Keratinocyte (primary cell): ENCODE measurements around the gene ELMO2. TPM values are rescaled to one million over a fixed set of nuclear protein-coding genes. Genes with fewer than 3 reads are reported as not detected.

Experiments used
- DNase-seq: peaks from one replicate; pipeline ENCODE4 v3.0.0-alpha.2; 2011; ENCODE audit warnings: low read depth, missing footprints, low spot score
- FAIRE-seq: peaks from 2 replicates; lab custom pipeline; 2011; peaks lifted over from hg19 to GRCh38; lab: Jason Lieb, UNC
- H2AFZ ChIP-seq: 2 replicates; pipeline ENCODE4 v1.6.0; 2012; ENCODE audit warnings: low read length, control low read depth, inconsistent platforms; ENCODE audit not compliant: control insufficient read depth
- H3K27ac ChIP-seq: 2 replicates; pipeline ENCODE4 v1.5.1; 2011; ENCODE audit warnings: low read length; ENCODE audit not compliant: control insufficient read depth, insufficient read depth
- H3K27me3 ChIP-seq: 3 replicates; pipeline ENCODE4 v1.6.0; 2011; ENCODE audit warnings: low read length; ENCODE audit not compliant: control insufficient read depth, insufficient read depth; ENCODE audit errors: extremely low read depth
- H3K36me3 ChIP-seq, 2 experiments: 2 replicates in 1 of 2; 3 replicates in 1 of 2; pipeline ENCODE4 v1.5.1; 2011; ENCODE audit warnings: low read length in 2 of 2, mild to moderate bottlenecking in 1 of 2; ENCODE audit not compliant: control insufficient read depth in 2 of 2, insufficient read depth in 2 of 2; ENCODE audit errors: extremely low read depth in 1 of 2
- H3K4me1 ChIP-seq: 3 replicates; pipeline ENCODE4 v1.5.1; 2011; ENCODE audit warnings: low read length; ENCODE audit not compliant: control insufficient read depth, insufficient read depth; ENCODE audit errors: extremely low read depth
- H3K4me2 ChIP-seq: 3 replicates; pipeline ENCODE4 v1.6.0; 2011; ENCODE audit warnings: low read depth, low read length; ENCODE audit not compliant: control insufficient read depth, insufficient read depth; ENCODE audit errors: extremely low read depth
- H3K4me3 ChIP-seq, 3 experiments: fragments of 200-600 bp in 1 of 3; sonication (generic) in 1 of 3; 2 replicates in 2 of 3; 3 replicates in 1 of 3; pipeline ENCODE4 v1.5.1; 2011 to 2016; ENCODE audit warnings: low read length in 3 of 3, mild to moderate bottlenecking in 3 of 3, control low read depth in 2 of 3, inconsistent platforms in 1 of 3, low read depth in 1 of 3, mixed read lengths in 1 of 3, mixed run types in 1 of 3, moderate library complexity in 1 of 3; ENCODE audit not compliant: control insufficient read depth in 2 of 3, insufficient read depth in 2 of 3; ENCODE audit errors: extremely low read depth in 1 of 3
- H3K79me2 ChIP-seq: 2 replicates; pipeline ENCODE4 v1.6.0; 2012; ENCODE audit warnings: low read length; ENCODE audit not compliant: control insufficient read depth, insufficient read depth
- H3K9ac ChIP-seq: 3 replicates; pipeline ENCODE4 v1.6.0; 2011; ENCODE audit warnings: low read length; ENCODE audit not compliant: control insufficient read depth, insufficient read depth; ENCODE audit errors: extremely low read depth
- H3K9me1 ChIP-seq: 3 replicates; pipeline ENCODE4 v1.6.0; 2011; ENCODE audit warnings: low read length; ENCODE audit not compliant: control insufficient read depth, insufficient read depth; ENCODE audit errors: extremely low read depth
- H3K9me3 ChIP-seq: 2 replicates; pipeline ENCODE4 v1.5.1; 2012; ENCODE audit warnings: low read depth, low read length; ENCODE audit not compliant: control insufficient read depth
- H4K20me1 ChIP-seq: 3 replicates; pipeline ENCODE4 v1.6.0; 2011; ENCODE audit warnings: low read length; ENCODE audit not compliant: control insufficient read depth, insufficient read depth; ENCODE audit errors: extremely low read depth
- CTCF ChIP-seq, 3 experiments: IDR thresholded peaks in 1 of 3; conservative IDR thresholded peaks in 1 of 3; optimal IDR thresholded peaks in 1 of 3; 2 replicates in 2 of 3; 3 replicates in 1 of 3; pipeline versions ENCODE3 to v1.5.1; 2011; ENCODE audit warnings: low read length in 3 of 3, mild to moderate bottlenecking in 3 of 3, moderate library complexity in 2 of 3, control low read depth in 1 of 3, inconsistent platforms in 1 of 3; ENCODE audit not compliant: insufficient read depth in 2 of 3; ENCODE audit errors: extremely low read depth in 1 of 3
- EZH2 ChIP-seq: IDR thresholded peaks from one replicate; pipeline ENCODE4 v1.6.1; 2012; ENCODE audit warnings: inconsistent platforms, mild to moderate bottlenecking, low read length, moderate library complexity
- dilution Hi-C: fragments of 300-500 bp; cut with MboI; formaldehyde crosslinking; loops from one replicate; pipeline ENCODE4 v1.7.0; 2020; ENCODE audit warnings: low sequenced_read_pairs; ENCODE audit not compliant: extremely low pct_ligation_motif_present
- polyA plus RNA-seq, 5 experiments: library from polyadenylated mRNA; depleted of rRNA in 3 of 5; stranded (reverse) in 3 of 5; stranded (forward) in 1 of 5; unstranded in 1 of 5; fragments of >200 nt; gene quantifications; 1 replicate in 1 of 5; 2 replicates in 3 of 5; 3 replicates in 1 of 5; pipeline versions ENCODE4 v1.2.1 to v1.2.3, GENCODE V29; 2011 to 2012; ENCODE audit warnings: missing spikeins in 2 of 5, low read depth in 1 of 5, low replicate concordance in 1 of 5

Gene ELMO2
- polyA plus RNA-seq, 1 donor (not counting 4 experiments of a cell fraction or from before 2014, with no cell fraction given), result 28.5 TPM

DNA sequence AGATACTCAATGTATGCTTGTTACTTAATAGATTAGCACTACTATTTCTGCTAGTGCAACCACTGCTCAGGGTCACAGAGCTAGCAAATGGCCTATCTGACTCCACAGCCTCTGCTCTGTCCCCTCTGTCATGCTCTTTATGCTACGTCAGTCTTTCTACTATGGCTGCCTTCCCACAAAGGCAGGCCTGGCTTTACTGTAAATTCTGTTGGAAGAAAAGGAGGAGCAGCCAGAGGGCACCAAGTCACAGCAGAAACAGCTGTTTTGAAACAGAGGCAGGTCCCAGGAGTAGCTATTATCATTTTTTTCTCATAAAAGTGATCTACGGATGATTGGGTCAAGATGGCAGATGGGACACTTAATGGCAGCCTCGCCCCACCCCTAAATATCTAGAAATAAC is 10.0 kb upstream of the ELMO2 start:
- H2AFZ ChIP-seq, result no peak overlapping the region
- no peaks in the 10 kb centered on the region for H4K20me1 ChIP-seq
- H3K27ac ChIP-seq, result no peak overlapping the region
- H3K4me2 ChIP-seq, result no peak overlapping the region
- no peak overlapping the region for H3K4me3 ChIP-seq
- peaks cover 10% of the 10 kb centered on the region for H3K27me3 ChIP-seq
- no peaks in the 10 kb centered on the region for H3K79me2 ChIP-seq
- H3K9me3 ChIP-seq, result no peaks in the 10 kb centered on the region
- no peaks in the 10 kb centered on the region for H3K4me1 ChIP-seq
- DNase-seq (no peak), FAIRE-seq (no peak)
- H3K9me1 ChIP-seq, result no peaks in the 10 kb centered on the region
- H3K36me3 ChIP-seq, result no peaks in the 10 kb centered on the region
- TF ChIP-seq CTCF (optimal IDR thresholded peaks at IDR 0.05 in 1 of 3, IDR thresholded peaks at IDR 0.05 in 1 of 3, conservative IDR thresholded peaks at IDR 0.05 in 1 of 3; ENCODE audit: extremely low read depth in 1 of 3, insufficient read depth in 2 of 3, low read length in 3 of 3), result no peak
- no peak for TF ChIP-seq EZH2
- no peak overlapping the region for H3K9ac ChIP-seq
- dilution Hi-C loops, result no loop called here

GRCh38 chr20:46415773-46416172 is 9.4 kb upstream of the ELMO2 start:
- Histone ChIP-seq H3K9me3 (no peaks in the 10 kb centered on the region), H2AFZ (no peak overlapping the region), H4K20me1 (no peaks in the 10 kb centered on the region), H3K36me3 (no peaks in the 10 kb centered on the region), H3K27ac (no peak overlapping the region), H3K4me1 (no peaks in the 10 kb centered on the region), H3K9ac (no peak overlapping the region), H3K79me2 (no peaks in the 10 kb centered on the region), H3K9me1 (no peaks in the 10 kb centered on the region), H3K27me3 (peaks cover 10% of the 10 kb centered on the region), H3K4me2 (no peak overlapping the region), H3K4me3 (no peak overlapping the region)
- no peak for FAIRE-seq
- DNase-seq, result no peak
- dilution Hi-C loops, result no loop called here
- TF ChIP-seq EZH2 (no peak), CTCF (optimal IDR thresholded peaks at IDR 0.05 in 1 of 3, IDR thresholded peaks at IDR 0.05 in 1 of 3, conservative IDR thresholded peaks at IDR 0.05 in 1 of 3; ENCODE audit: extremely low read depth in 1 of 3, insufficient read depth in 2 of 3, low read length in 3 of 3) (no peak)
